Upper lobe of right lung (tissue), 1 donor: ENCODE results near the gene NKX1-2. TPM values are rescaled to one million over a fixed set of nuclear protein-coding genes. Genes with fewer than 3 reads are reported as not detected.

ENCODE experiments used
- ATAC-seq: fragments of 200-7000 bp; cut with Tn5 transposase; one replicate; pipeline ENCODE4 v1.9.1; 2020; ENCODE audit warnings: mild to moderate bottlenecking, moderate library complexity
- DNase-seq: peaks from one replicate; pipeline ENCODE4 v3.0.0-alpha.2; 2020
- H3K27ac ChIP-seq: fragments of 200-600 bp; one replicate; pipeline ENCODE4 v1.8.0; 2022
- H3K27me3 ChIP-seq: fragments of 200-600 bp; one replicate; pipeline ENCODE4 v1.8.0; 2022; ENCODE audit warnings: mild to moderate bottlenecking
- H3K36me3 ChIP-seq: fragments of 200-600 bp; one replicate; pipeline ENCODE4 v1.8.0; 2022
- H3K4me1 ChIP-seq: fragments of 200-600 bp; one replicate; pipeline ENCODE4 v1.8.0; 2022
- H3K4me3 ChIP-seq: fragments of 200-600 bp; one replicate; pipeline ENCODE4 v1.8.0; 2022; ENCODE audit warnings: mild to moderate bottlenecking
- H3K9me3 ChIP-seq: fragments of 200-600 bp; one replicate; pipeline ENCODE4 v1.8.0; 2022
- CTCF ChIP-seq: fragments of 200-600 bp; IDR thresholded peaks from one replicate; pipeline ENCODE4 v1.8.0; 2022; ENCODE audit warnings: antibody characterized with exemption
- intact Hi-C: fragments of 100-400 bp; cut with DNase I; formaldehyde crosslinking; loops from one replicate; pipeline ENCODE4 v1.11.0; 2022
- total RNA-seq: library from RNA; stranded (reverse); fragmentation: NEBNext Ultra II Directional; extraction: Animal tissue kit (Norgen Biotek cat#: 25700); gene quantifications from one replicate; pipeline ENCODE4 v1.2.1, GENCODE V29; 2021
- donor health status: DM: no; HTN: yes; CAD: no; lungs with severe emphysema.

Gene NKX1-2
- total RNA-seq, 1 donor from 2014 or later: not detected

- H3K4me3 ChIP-seq: no peak overlapping the region
- H3K9me3 ChIP-seq: no peaks in the 10 kb centered on the region
- H3K27me3 ChIP-seq: no peaks in the 10 kb centered on the region
- no peak for ATAC-seq
- no peaks in the 10 kb centered on the region for H3K4me1 ChIP-seq
- TF ChIP-seq CTCF: no peak
- intact Hi-C loops: no loop called here
- H3K27ac ChIP-seq: no peak overlapping the region
- no peak for DNase-seq
- no peaks in the 10 kb centered on the region for H3K36me3 ChIP-seq
These were observed 18.8 kb upstream of the NKX1-2 start for GRCh38 chr10:124468624-124469023.

- DNase-seq (no peak), ATAC-seq (no peak)
- Histone ChIP-seq H3K4me3 (no peak overlapping the region), H3K9me3 (no peaks in the 10 kb centered on the region), H3K27me3 (no peaks in the 10 kb centered on the region), H3K36me3 (no peaks in the 10 kb centered on the region), H3K4me1 (peaks cover 4% of the 10 kb centered on the region), H3K27ac (no peak overlapping the region)
- intact Hi-C loops: no loop called here
- TF ChIP-seq CTCF: no peak
These were observed 17.3 kb upstream of the NKX1-2 start for GRCh38 chr10:124467165-124467564.

GRCh38 chr10:124465777-124466488 is 16.1 kb upstream of the NKX1-2 start:
- no peak for ATAC-seq
- H3K4me1 ChIP-seq: peaks cover 8% of the 10 kb centered on the region
- intact Hi-C loops: no loop called here
- DNase-seq: no peak
- no peaks in the 10 kb centered on the region for H3K9me3 ChIP-seq
- no peaks in the 10 kb centered on the region for H3K27me3 ChIP-seq
- no peak overlapping the region for H3K27ac ChIP-seq
- H3K36me3 ChIP-seq: no peaks in the 10 kb centered on the region
- TF ChIP-seq CTCF: no peak
- H3K4me3 ChIP-seq: no peak overlapping the region

GRCh38 chr10:124465003-124465776 is 15.4 kb upstream of the NKX1-2 start:
- Histone ChIP-seq H3K9me3 (no peaks in the 10 kb centered on the region), H3K36me3 (no peaks in the 10 kb centered on the region), H3K27ac (no peak overlapping the region), H3K4me3 (no peak overlapping the region), H3K27me3 (no peaks in the 10 kb centered on the region), H3K4me1 (peaks cover 8% of the 10 kb centered on the region)
- no peak for DNase-seq
- TF ChIP-seq CTCF: no peak
- intact Hi-C loops: no loop called here
- no peak for ATAC-seq

- no peaks in the 10 kb centered on the region for H3K9me3 ChIP-seq
- ATAC-seq (no peak), DNase-seq (no peak)
- no peaks in the 10 kb centered on the region for H3K27me3 ChIP-seq
- H3K27ac ChIP-seq: no peak overlapping the region
- no peaks in the 10 kb centered on the region for H3K36me3 ChIP-seq
- H3K4me3 ChIP-seq: no peak overlapping the region
- intact Hi-C loops: no loop called here
- TF ChIP-seq CTCF: no peak
- peaks cover 8% of the 10 kb centered on the region for H3K4me1 ChIP-seq
These were observed 14.5 kb upstream of the NKX1-2 start for GRCh38 chr10:124464028-124464965.
